ENCODE results near the gene KIF1C.
A peak's percentile ranks its signal among the peaks of the same experiment; 100 is the strongest.

Gene KIF1C

DNA sequence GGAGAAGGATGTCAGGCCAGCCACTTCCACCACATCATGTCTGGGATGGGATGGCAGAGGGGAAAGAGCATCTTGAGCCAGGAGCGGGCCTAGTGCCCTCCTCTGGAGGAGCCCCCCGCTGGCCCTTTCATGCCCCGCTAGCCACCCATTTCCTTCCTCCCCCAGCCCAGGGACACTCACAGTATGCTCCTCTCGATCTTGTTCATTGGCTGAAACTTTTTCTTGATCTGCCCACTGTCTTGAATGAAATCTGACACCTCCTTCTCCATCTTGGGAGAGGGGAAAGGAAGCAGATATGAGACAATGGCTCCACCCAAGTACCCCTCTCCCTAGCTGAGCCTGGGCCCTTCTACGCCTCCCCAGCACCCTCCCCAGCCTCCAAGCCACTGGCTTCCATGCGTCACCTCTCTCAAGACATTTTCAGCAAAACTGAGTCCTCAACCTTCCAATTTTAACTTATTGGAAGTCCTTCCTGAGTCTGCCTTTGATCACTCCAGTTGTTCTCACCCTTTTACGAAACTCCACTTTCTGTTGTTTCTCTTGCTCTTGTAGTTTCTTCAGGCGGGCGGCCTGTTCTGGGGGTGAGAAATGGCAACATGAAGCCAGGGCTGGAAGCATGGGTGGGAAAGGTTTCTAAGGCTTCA lies 37.3 kb upstream of the KIF1C start:
- FAIRE-seq (no peak), DNase-seq (ENCODE audit: insufficient read length, low spot score) (no peak)
- no peak for TF ChIP-seq POLR2A (IDR thresholded peaks at IDR 0.05; ENCODE audit: low read depth, low read length)

- FAIRE-seq, result no peak
- TF ChIP-seq POLR2A (IDR thresholded peaks at IDR 0.05; ENCODE audit: low read depth, low read length), result no peak
- DNase-seq (ENCODE audit: insufficient read length, low spot score), result no peak
Measured at GRCh38 chr17:4965311-4965986, 32.3 kb upstream of the KIF1C start.

- peak; percentile 94 for FAIRE-seq
- no peak for TF ChIP-seq POLR2A (IDR thresholded peaks at IDR 0.05; ENCODE audit: low read depth, low read length)
- DNase-seq (ENCODE audit: insufficient read length, low spot score), result peak; percentile 98
Measured at GRCh38 chr17:4966844-4967538, 30.8 kb upstream of the KIF1C start.

- peak; percentile 40; the same call in 1 of the 2 replicates for TF ChIP-seq POLR2A (IDR thresholded peaks at IDR 0.05; ENCODE audit: low read depth, low read length)
- peak; percentile 82 for DNase-seq (ENCODE audit: insufficient read length, low spot score)
- no peak for FAIRE-seq
Measured at GRCh38 chr17:4967539-4968485, 29.9 kb upstream of the KIF1C start, which contains the start of gene SPAG7. Gene SPAG7 (minus strand): TSS chr17:4967817. CDS start chr17:4967804, 13 bp downstream.

- FAIRE-seq (no peak), DNase-seq (ENCODE audit: insufficient read length, low spot score) (no peak)
- no peak for TF ChIP-seq POLR2A (IDR thresholded peaks at IDR 0.05; ENCODE audit: low read depth, low read length)
Measured at GRCh38 chr17:4968486-4969046, 29.2 kb upstream of the KIF1C start.

DNA sequence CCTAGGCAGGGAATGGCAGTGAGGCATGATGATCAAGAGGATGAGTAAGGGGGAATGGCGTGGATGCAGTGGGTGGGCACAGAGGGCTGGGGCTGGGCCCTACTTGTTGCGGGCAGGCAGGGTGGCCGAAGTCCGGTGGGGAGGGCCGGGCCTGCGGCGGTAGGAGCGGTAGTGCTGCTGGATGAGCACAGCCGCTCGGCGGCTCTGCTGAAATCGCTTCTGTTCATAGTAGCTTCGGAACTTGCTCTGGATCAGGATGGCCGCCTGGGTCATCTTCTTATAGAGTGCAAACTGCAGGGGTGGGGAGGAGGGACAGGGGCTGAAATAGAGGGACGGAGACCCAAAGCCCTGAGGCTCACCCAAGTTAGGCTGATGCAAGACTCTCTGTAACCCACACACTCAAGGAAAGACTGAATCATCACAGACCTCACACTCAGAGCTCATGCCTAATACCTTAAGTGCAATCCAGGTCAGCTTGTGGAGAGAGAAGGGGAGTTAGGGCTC lies 28.7 kb upstream of the KIF1C start:
- no peak for FAIRE-seq
- DNase-seq (ENCODE audit: insufficient read length, low spot score), result no peak
- no peak for TF ChIP-seq POLR2A (IDR thresholded peaks at IDR 0.05; ENCODE audit: low read depth, low read length)

DNA sequence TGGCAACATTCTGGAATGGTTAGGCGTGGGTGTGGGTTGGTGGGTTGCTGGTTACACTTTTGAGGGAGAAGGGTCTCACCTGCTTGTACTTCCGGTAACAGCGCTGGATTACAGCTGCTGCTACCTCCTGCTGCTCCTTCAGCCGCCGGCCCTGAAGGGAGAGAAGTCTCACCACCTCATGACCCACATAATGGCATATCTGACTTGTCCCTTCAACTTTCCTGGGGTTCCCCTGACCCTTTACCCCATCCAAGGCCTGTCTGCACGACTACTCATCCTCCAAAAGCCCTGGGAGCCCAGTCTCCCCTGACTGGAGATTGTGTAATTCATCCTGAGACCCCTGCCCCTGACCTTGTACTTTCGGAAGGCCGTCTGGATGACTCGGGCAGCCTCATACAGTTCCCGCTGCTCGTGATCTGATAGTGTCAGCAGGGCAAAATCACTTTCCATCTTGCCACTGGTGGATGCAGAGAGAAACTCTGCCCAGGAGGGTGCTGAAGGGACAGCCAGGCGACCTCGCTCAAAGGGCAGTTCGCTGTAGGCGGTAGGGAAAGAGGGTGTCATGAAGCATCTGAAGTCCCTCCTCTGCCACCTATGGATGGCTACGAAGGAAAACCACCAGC lies 28.1 kb upstream of the KIF1C start:
- no peak for TF ChIP-seq POLR2A (IDR thresholded peaks at IDR 0.05; ENCODE audit: low read depth, low read length)
- no peak for DNase-seq (ENCODE audit: insufficient read length, low spot score)

DNA sequence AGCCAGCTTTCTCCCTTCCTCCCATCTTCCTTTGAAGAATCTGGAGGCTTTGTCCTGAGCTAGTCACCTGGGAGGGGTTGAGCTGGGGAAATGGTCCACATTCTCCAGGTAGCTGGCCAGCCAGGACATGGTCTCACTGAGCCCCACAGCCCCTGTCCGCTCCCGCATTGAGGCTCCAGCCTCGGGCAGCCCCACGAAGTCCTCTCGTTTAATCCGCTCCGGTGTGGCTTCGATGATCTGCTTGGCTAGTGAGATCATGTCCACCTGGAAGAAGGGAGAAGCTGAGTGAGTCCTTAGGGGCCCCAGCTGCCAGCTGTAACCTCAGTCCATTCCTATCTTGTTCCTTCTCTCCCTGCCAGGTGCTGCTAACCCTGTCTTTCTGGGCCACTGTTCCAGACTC lies 27.5 kb upstream of the KIF1C start:
- no peak for TF ChIP-seq POLR2A (IDR thresholded peaks at IDR 0.05; ENCODE audit: low read depth, low read length)
- FAIRE-seq, result no peak
- DNase-seq (ENCODE audit: insufficient read length, low spot score), result no peak

More for the DNA sequence above, 28.1 kb upstream of the KIF1C start:
- FAIRE-seq, result no peak

DNA sequence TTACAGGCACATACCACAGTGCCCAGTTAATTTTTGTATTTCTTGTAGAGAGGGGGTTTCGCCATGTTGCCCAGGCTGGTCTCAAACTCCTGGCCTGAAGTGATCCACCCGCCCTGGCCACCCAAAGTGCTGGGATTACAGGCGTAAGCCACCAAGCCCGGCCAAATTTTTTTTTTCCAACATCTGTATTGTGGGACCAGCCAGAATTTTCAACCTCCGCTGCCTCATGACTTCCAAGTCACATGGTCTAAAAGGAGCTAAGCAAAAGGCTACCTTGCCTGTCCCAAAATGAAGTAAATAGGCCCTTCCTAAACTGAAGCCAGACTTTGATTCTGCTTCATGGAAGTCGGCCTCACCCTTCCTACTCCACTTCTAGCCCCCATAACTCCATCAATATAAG lies 25.9 kb upstream of the KIF1C start:
- DNase-seq (ENCODE audit: insufficient read length, low spot score) (no peak), FAIRE-seq (no peak)
- no peak for TF ChIP-seq POLR2A (IDR thresholded peaks at IDR 0.05; ENCODE audit: low read depth, low read length)

GRCh38 chr17:4972322-4972721 lies 25.4 kb upstream of the KIF1C start:
- TF ChIP-seq POLR2A (IDR thresholded peaks at IDR 0.05; ENCODE audit: low read depth, low read length), result no peak
- no peak for FAIRE-seq
- DNase-seq (ENCODE audit: insufficient read length, low spot score), result no peak

DNA sequence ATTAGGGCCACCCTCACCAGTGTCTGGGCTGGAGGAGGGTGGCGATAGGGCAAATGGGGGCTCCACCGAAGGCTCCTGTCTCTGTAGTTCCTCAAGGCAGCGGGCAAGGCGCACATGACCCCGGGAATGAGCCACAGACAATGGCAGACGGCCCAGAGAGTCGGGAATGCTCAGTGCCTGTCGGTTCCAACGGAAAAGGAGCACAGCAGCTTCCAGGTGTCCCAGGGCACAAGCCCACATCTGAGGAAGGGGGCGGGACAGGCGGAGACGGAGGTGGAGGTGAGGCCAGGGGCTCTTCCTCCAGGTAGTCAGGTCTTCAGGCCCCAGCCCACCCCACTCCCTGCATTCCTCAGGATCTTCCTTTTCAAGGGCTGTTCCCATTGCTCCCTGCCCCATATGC lies 25.0 kb upstream of the KIF1C start:
- DNase-seq (ENCODE audit: insufficient read length, low spot score), result no peak
- FAIRE-seq, result no peak
- no peak for TF ChIP-seq POLR2A (IDR thresholded peaks at IDR 0.05; ENCODE audit: low read depth, low read length)

DNA sequence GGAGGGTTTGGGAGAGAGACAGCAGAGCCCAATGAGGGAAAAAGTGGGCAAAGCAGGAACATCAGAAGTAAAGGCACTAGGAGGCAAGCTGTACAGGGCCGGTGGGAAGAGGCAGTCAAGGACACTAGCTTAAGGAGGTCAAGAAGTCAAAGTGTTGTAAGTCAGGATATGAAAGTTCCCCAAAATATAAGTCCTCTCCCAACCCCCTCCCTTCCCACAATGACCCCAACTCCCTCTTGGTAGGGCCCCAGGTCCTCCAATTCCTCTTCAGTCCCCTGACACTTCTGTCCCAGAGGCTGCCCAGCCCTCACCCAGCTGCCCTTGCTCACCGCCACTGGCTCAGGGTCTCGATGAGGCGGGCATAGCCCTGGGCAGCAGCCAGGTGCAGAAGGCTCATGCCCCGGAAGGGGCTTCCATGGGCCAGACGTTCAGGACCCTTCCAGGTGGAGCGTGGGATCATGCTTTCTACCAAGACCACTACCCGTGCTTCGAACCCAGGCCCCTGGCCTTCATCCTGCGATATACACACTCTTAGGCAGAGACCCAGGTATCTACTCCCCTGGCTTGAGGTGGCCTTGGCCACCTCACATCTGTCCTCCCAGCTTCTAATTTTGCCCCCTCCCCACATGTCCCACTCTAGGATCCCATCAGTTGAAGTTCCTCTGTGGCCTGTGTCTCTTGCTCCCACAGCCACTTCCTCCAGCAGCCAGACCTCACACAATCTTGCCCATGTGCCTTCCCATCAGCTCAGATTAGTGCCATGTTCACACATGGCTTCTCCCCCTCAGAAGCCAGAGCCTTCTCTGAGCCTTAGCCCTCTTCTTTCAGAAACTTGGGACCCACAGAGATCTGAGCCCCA lies 24.3 kb upstream of the KIF1C start:
- FAIRE-seq (no peak), DNase-seq (ENCODE audit: insufficient read length, low spot score) (no peak)
- no peak for TF ChIP-seq POLR2A (IDR thresholded peaks at IDR 0.05; ENCODE audit: low read depth, low read length)
